Osteoblast (primary cell): Measurements from ENCODE around the gene DNAJC5. TPM values are rescaled to one million over a fixed set of nuclear protein-coding genes. Genes with fewer than 3 reads are reported as not detected.

Experiments used
- DNase-seq: peaks from one replicate; pipeline ENCODE4 v3.0.0; 2011; ENCODE audit warnings: low spot score, mixed read lengths; ENCODE audit not compliant: insufficient read length; ENCODE audit errors: missing footprints
- H2AFZ ChIP-seq: 2 replicates; pipeline ENCODE4 v1.6.0; 2011; ENCODE audit warnings: mild to moderate bottlenecking, low read length
- H3K27ac ChIP-seq: 2 replicates; pipeline ENCODE4 v1.5.1; 2011; ENCODE audit warnings: mild to moderate bottlenecking, low read depth, low read length, moderate library complexity
- H3K27me3 ChIP-seq: 2 replicates; pipeline ENCODE4 v1.6.0; 2012; ENCODE audit warnings: mild to moderate bottlenecking, control low read depth, inconsistent platforms, low read length, moderate library complexity; ENCODE audit not compliant: insufficient read depth
- H3K36me3 ChIP-seq: 2 replicates; pipeline ENCODE4 v1.5.1; 2011; ENCODE audit warnings: mild to moderate bottlenecking, low read length, control low read depth, moderate library complexity; ENCODE audit not compliant: insufficient read depth
- H3K4me1 ChIP-seq: 2 replicates; pipeline ENCODE4 v1.5.1; 2011; ENCODE audit warnings: mild to moderate bottlenecking, low read length, control low read depth, moderate library complexity; ENCODE audit not compliant: insufficient read depth
- H3K4me2 ChIP-seq: 2 replicates; pipeline ENCODE4 v1.6.0; 2011; ENCODE audit warnings: mild to moderate bottlenecking, low read length; ENCODE audit not compliant: insufficient read depth
- H3K4me3 ChIP-seq: fragments of 200-600 bp; sonication (generic); 3 replicates; pipeline ENCODE4 v1.5.1; 2012; ENCODE audit warnings: mild to moderate bottlenecking, low read length, inconsistent platforms; ENCODE audit not compliant: insufficient read depth
- H3K79me2 ChIP-seq: 2 replicates; pipeline ENCODE4 v1.6.0; 2012; ENCODE audit warnings: mild to moderate bottlenecking, low read length, control low read depth, inconsistent platforms; ENCODE audit not compliant: insufficient read depth
- H3K9me3 ChIP-seq: 2 replicates; pipeline ENCODE4 v1.5.1; 2011; ENCODE audit warnings: low read depth, low read length, control low read depth
- H4K20me1 ChIP-seq: 2 replicates; pipeline ENCODE4 v1.6.0; 2012; ENCODE audit warnings: mild to moderate bottlenecking, low read length, control low read depth; ENCODE audit not compliant: insufficient read depth
- total RNA-seq: library from RNA; depleted of rRNA; stranded (reverse); fragments of >200 nt; gene quantifications from 2 replicates; pipeline ENCODE4 v1.2.3, GENCODE V29; 2012
- TF ChIP-seq, protein P1 (sequence below): IDR thresholded peaks from 2 replicates; pipeline ENCODE4 v1.5.1; 2011; ENCODE audit warnings: mild to moderate bottlenecking, low read depth, low read length, moderate library complexity; ENCODE audit errors: extremely low read depth

The DNAJC5 gene
- total RNA-seq, 1 donor: 53.9 TPM

DNA sequence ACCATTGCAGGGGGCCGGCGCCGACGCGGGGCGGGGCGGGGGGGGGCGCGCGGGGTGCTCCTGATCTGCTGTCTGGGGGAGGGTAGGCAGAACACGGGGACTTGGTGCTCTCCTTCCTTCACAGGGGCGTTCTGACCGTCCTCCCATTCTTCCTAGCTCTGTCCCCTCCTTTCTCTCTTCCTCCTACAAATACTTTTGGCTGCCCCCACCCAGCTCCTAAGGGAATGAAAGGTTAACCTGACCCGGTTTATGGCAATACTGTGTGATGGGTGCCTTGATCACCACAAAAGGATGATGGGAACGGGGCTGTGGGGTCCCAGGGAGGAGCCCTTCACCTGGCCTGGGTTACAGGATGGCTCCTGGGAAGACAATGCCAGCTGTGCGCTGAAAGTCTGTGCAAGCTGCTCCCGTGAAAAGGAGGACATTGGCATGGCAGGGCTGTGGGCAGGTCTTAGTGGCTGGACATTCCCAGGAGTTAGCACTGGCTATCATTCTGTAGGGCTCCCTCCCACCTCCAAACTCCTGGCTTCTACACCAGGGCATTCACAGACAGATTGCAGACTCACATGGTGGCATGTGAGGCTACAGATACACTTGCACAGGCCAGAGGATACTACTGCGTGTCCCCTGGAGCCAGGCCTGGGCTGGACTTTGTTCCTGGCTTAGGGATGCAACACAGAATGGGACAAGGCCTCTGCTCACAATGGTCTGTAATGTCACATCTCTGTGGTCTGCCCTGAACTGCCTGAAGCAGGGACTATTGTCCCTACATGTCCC is 31.7 kb upstream of the DNAJC5 start:
- H2AFZ ChIP-seq: no peak overlapping the region
- H3K27me3 ChIP-seq: no peaks in the 10 kb centered on the region
- H3K79me2 ChIP-seq: peaks cover 59% of the 10 kb centered on the region
- TF ChIP-seq, protein P1, sequence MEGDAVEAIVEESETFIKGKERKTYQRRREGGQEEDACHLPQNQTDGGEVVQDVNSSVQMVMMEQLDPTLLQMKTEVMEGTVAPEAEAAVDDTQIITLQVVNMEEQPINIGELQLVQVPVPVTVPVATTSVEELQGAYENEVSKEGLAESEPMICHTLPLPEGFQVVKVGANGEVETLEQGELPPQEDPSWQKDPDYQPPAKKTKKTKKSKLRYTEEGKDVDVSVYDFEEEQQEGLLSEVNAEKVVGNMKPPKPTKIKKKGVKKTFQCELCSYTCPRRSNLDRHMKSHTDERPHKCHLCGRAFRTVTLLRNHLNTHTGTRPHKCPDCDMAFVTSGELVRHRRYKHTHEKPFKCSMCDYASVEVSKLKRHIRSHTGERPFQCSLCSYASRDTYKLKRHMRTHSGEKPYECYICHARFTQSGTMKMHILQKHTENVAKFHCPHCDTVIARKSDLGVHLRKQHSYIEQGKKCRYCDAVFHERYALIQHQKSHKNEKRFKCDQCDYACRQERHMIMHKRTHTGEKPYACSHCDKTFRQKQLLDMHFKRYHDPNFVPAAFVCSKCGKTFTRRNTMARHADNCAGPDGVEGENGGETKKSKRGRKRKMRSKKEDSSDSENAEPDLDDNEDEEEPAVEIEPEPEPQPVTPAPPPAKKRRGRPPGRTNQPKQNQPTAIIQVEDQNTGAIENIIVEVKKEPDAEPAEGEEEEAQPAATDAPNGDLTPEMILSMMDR: no peak
- peak; percentile 91 for DNase-seq
- peak overlapping the region; percentile 99 for H3K4me3 ChIP-seq
- H3K27ac ChIP-seq: peak overlapping the region; percentile 13
- no peaks in the 10 kb centered on the region for H3K9me3 ChIP-seq
- H3K4me2 ChIP-seq: peak overlapping the region; percentile 99
- peaks cover 7% of the 10 kb centered on the region for H3K36me3 ChIP-seq
- H4K20me1 ChIP-seq: peaks cover 16% of the 10 kb centered on the region
- peaks cover 29% of the 10 kb centered on the region for H3K4me1 ChIP-seq

DNA sequence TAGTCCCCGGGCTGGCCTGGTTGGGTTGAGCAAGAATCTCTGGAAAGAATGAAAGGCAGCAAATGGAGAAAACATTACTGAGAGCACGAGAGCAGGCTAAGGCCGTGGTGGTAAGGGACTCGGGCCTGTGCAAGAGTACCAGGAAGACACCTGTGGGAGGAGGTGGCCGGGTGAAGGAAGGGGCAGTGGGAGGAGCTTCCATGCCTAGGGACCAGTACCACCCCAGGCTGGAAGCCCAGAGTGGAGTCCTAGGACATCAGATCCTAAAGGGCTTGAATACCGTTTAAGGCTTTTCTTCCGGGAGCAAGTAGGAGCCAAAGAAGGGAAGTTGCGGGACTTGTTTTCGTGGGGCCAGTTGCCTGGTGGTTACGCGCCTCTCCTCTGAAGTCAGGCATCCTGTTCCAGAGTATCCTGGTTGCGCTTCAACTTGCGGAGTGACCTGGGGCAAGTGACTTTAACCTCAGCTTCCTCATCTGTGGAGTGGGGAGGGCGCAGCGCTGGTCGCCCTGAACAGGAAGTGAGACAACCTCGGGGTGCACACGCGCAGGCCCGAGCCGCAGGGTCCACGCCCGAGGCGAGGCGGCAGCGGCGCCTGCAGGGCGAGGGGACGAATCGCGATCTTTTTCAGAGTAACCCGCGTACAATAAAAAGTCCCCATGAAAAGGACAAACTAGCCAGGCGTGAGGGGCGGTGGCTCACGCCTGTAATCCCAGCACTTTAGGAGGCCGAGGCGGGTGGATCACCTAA is 31.0 kb upstream of the DNAJC5 start:
- Histone ChIP-seq H3K27ac (peak overlapping the region; percentile 92), H4K20me1 (peaks cover 23% of the 10 kb centered on the region), H2AFZ (peak overlapping the region; percentile 52), H3K4me2 (peak overlapping the region; percentile 99), H3K79me2 (peaks cover 67% of the 10 kb centered on the region), H3K4me3 (peak overlapping the region; percentile 99), H3K4me1 (peaks cover 21% of the 10 kb centered on the region), H3K36me3 (peaks cover 14% of the 10 kb centered on the region), H3K9me3 (no peaks in the 10 kb centered on the region), H3K27me3 (no peaks in the 10 kb centered on the region)
- peak; percentile 99 for DNase-seq
- TF ChIP-seq, protein P1: peak; percentile 59

DNA sequence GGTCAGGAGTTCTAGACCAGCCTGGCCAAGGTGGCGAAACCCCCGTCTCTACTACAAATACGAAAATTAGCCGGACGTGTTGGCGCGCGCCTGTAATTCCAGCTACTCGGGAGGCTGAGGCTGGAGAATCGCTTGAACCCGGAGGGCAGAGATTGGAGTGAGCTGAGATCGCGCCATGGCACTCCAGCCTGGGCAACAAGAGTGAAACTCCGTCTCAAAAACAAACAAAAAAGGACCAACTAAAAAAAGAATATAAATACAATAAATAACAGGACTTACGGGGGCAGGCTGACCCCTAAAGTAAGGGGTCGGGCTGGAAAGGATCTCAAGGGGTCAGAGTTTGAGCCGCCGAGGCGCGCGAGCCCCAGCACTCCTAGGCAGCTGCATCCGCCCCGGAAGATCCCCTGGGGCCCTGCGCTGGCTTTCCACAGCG is 30.4 kb upstream of the DNAJC5 start:
- Histone ChIP-seq H3K27me3 (no peaks in the 10 kb centered on the region), H2AFZ (peak overlapping the region; percentile 91), H3K4me1 (peaks cover 21% of the 10 kb centered on the region), H3K4me3 (peak overlapping the region; percentile 99), H3K9me3 (no peaks in the 10 kb centered on the region), H3K36me3 (peaks cover 20% of the 10 kb centered on the region), H3K27ac (peak overlapping the region; percentile 92), H3K4me2 (peak overlapping the region; percentile 99), H3K79me2 (peaks cover 73% of the 10 kb centered on the region), H4K20me1 (peaks cover 24% of the 10 kb centered on the region)
- DNase-seq: no peak
- TF ChIP-seq, protein P1: no peak
